Gastroesophageal sphincter (tissue), 4 donors: Measurements from ENCODE around the gene NRL. TPM values are rescaled to one million over a fixed set of nuclear protein-coding genes. Genes with fewer than 3 reads are reported as not detected.

Experiments used
- ATAC-seq: fragments of 150-250 bp; one replicate; pipeline ENCODE4 v1.9.1; 2016; ENCODE audit warnings: mild to moderate bottlenecking, moderate library complexity
- H3K27ac ChIP-seq, 4 donors: fragments of 200-600 bp; sonication (generic) in 3 of 4; 1 replicate in 3 of 4; 2 replicates in 1 of 4; pipeline ENCODE4 v1.5.1; 2016 to 2019
- H3K27me3 ChIP-seq: fragments of 200-600 bp; sonication (generic); one replicate; pipeline ENCODE4 v1.5.1; 2019
- H3K36me3 ChIP-seq, 2 donors: fragments of 200-600 bp; sonication (generic); one replicate each; pipeline ENCODE4 v1.5.1; 2019; ENCODE audit warnings: control low read depth in 1 of 2
- H3K4me1 ChIP-seq, 3 donors: fragments of 200-600 bp; sonication (generic); 1 replicate in 2 of 3; 2 replicates in 1 of 3; pipeline ENCODE4 v1.5.1; 2016 to 2019; ENCODE audit warnings: control low read depth in 2 of 3
- H3K4me3 ChIP-seq, 2 donors: fragments of 200-600 bp; sonication (generic); one replicate each; pipeline ENCODE4 v1.5.1; 2019; ENCODE audit warnings: mild to moderate bottlenecking in 1 of 2, moderate library complexity in 1 of 2
- H3K9me3 ChIP-seq, 3 donors: fragments of 200-600 bp; sonication (generic); one replicate each; pipeline ENCODE4 v1.5.1; 2017 to 2019; ENCODE audit warnings: control low read depth in 2 of 3
- EP300 ChIP-seq: sonication (generic); formaldehyde crosslinking; IDR thresholded peaks from one replicate; pipeline ENCODE4 v1.6.1; 2017; ENCODE audit warnings: antibody characterized with exemption, mild to moderate bottlenecking
- POLR2A ChIP-seq, 2 donors: fragments of 450-650 bp; IDR thresholded peaks; one replicate each; pipeline ENCODE4 v1.6.1; 2017; ENCODE audit warnings: antibody characterized with exemption in 2 of 2, mild to moderate bottlenecking in 2 of 2, moderate library complexity in 1 of 2
- POLR2AphosphoS5 ChIP-seq: sonication (generic); formaldehyde crosslinking; IDR thresholded peaks from one replicate; pipeline ENCODE4 v1.6.1; 2017; ENCODE audit warnings: antibody characterized with exemption
- WGBS, 2 donors: methylation state at CpG; one replicate each; pipeline ENCODE4 v1.1.5; 2018; ENCODE audit warnings: low coverage in 1 of 2; 5-methylcytosine and 5-hydroxymethylcytosine counted together
- total RNA-seq, 4 donors: library from RNA; depleted of rRNA; stranded (reverse); fragments of >200 nt; gene quantifications; one replicate each; pipeline ENCODE4 v1.1.0, GENCODE V29; 2016
- TF ChIP-seq, protein P1 (sequence below), 4 experiments: fragments of 200-600 bp in 2 of 4; fragments of 450-650 bp in 2 of 4; sonication (generic) in 1 of 4; IDR thresholded peaks; one replicate each; pipeline ENCODE4 v1.5.1; 2017 to 2019; ENCODE audit warnings: antibody characterized with exemption in 4 of 4, mild to moderate bottlenecking in 2 of 4, moderate library complexity in 2 of 4

Gene NRL
- total RNA-seq, 4 donors from 2014 or later, result 0.81 to 10.4 (median 5.0) TPM; not detected in 1

DNA sequence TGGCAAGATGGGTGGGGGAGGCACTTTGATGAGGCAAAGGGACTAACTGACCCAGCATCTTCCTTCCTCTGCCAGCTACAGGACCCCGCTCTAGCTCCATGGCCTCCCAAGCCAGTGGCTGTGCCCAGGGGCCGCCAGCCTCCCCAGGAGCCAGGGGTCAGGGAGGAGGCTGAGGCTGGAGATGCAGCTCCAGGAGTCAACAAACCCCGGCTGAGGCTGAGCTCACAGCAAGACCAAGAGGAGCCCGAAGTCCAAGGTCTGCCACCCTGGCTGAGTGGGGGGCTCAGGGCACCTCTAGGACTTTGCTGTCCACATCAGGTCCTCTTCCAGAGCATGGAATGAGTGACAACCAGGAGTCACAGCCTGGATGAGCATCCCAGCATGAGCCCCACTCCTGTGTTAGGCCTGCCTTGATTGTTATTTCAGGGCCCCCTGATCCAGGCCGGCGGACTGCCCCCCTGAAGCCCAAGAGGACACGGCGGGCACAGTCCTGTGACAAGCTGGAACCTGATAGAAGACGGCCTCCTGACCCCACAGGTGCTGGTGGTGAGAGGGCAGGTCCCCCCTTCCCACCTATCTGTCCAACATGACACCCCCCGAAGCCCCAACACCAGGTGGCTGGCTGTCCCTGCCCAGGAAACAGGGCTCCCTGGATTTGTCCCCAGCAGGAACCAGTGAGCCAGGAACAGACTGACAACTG, 45.9 kb downstream of the NRL start:
- H3K4me1 ChIP-seq, result peaks cover 0 to 21% (median 0%) of the 10 kb centered on the region in 3 donors
- H3K27ac ChIP-seq, result no peak overlapping the region
- TF ChIP-seq, protein P1, sequence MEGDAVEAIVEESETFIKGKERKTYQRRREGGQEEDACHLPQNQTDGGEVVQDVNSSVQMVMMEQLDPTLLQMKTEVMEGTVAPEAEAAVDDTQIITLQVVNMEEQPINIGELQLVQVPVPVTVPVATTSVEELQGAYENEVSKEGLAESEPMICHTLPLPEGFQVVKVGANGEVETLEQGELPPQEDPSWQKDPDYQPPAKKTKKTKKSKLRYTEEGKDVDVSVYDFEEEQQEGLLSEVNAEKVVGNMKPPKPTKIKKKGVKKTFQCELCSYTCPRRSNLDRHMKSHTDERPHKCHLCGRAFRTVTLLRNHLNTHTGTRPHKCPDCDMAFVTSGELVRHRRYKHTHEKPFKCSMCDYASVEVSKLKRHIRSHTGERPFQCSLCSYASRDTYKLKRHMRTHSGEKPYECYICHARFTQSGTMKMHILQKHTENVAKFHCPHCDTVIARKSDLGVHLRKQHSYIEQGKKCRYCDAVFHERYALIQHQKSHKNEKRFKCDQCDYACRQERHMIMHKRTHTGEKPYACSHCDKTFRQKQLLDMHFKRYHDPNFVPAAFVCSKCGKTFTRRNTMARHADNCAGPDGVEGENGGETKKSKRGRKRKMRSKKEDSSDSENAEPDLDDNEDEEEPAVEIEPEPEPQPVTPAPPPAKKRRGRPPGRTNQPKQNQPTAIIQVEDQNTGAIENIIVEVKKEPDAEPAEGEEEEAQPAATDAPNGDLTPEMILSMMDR (IDR thresholded peaks at IDR 0.05), result no peak
- TF ChIP-seq POLR2A (IDR thresholded peaks at IDR 0.05) (no peak), POLR2AphosphoS5 (no peak), EP300 (no peak)
- no peak overlapping the region for H3K4me3 ChIP-seq
- peaks cover 28% of the 10 kb centered on the region for H3K27me3 ChIP-seq
- ATAC-seq, result no peak
- no peaks in the 10 kb centered on the region for H3K9me3 ChIP-seq
- no CpG with 5 or more reads among the region's 10 CpGs for WGBS, 2 donors
- no peaks in the 10 kb centered on the region for H3K36me3 ChIP-seq

DNA sequence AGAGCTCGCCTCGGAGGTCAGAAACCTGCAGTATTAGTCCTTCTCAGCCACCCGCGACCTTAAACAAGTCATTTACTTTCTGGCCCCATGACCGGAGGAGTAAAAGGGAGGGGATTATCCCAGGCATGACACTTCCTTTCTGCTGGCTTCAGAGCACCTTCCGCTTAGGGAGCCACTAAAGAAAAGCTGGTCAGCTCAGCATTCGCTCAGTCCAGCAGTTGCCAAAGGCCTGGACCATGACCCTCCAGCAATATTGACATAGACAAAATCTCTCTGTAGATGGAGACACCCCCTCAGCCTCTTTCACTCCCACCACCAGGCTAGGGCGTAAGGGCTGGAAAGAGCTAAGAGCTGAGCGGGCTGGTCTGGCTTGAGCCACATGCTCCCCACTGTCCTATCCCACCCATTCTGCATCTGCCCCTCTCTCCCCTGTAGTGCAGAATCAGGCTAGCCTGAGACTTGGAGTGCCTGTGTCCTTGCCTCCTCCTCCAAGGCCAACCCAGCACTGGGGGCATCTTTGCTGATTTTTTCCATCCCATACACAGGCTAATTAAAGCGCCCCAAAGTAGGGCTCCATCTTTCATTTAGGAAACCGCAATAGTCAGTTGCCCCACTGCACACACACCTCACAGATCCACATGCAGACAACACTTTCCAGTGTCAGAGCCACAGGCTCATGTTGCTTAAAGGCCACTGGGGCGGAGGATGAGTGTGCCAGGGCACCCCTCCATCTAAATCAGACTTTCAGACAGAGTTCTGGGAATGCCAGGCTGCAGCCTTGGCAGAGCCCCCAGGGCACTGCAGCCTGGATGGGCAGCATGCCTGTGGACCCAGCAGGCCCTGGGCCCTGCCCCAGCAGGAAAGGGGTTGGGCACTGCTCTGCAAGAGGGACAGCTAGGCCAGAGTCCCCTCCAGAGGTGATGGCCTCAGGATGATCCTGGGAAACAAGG, 47.3 kb downstream of the NRL start:
- no peak overlapping the region for H3K27ac ChIP-seq
- H3K36me3 ChIP-seq, result no peaks in the 10 kb centered on the region
- H3K4me3 ChIP-seq, result no peak overlapping the region
- H3K4me1 ChIP-seq, result peaks cover 0 to 13% (median 0%) of the 10 kb centered on the region in 3 donors
- 76 to 86% methylated on average over 6 to 8 of the region's 12 CpGs for WGBS, 2 donors
- TF ChIP-seq POLR2A (IDR thresholded peaks at IDR 0.05) (no peak), POLR2AphosphoS5 (no peak), EP300 (no peak)
- TF ChIP-seq, protein P1 (IDR thresholded peaks at IDR 0.05), result no peak
- H3K9me3 ChIP-seq, result no peaks in the 10 kb centered on the region
- no peak for ATAC-seq
- H3K27me3 ChIP-seq, result peaks cover 14% of the 10 kb centered on the region

DNA sequence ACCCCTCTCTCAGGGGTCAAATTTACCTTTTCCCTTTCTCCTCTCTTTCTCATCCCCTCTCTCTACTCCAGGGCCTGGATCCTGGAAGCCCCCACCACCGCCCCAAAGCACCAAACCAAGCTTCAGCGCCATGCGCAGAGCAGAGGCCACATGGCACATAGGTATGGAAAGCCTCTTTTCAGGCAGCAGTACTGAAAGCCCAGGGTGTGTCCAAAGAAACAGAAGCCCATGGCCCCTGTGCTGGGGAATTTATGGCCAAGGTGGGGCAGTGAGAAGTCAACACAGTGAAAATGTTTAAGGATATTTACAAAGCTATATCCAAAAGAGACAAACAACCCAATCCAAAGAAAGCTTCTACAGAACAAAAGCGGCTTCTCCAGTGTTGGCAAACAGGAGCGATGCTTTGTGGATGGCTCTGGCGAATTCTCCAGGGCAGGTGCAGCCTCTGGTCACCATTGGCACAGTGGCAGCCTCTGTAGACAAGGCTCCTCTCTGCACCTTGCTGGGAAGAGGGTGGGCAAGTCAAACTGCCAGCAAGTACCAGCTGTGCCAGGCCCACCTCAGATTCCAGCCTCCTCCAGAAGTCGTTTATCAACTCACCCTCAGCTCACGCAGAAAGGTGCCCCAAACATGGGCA, 48.1 kb downstream of the NRL start:
- WGBS, 2 donors, result 90% methylated on average over 5 of the region's 8 CpGs; no CpG with 5 or more reads in 1 of the 2 donors
- Histone ChIP-seq H3K4me3 (no peak overlapping the region), H3K27me3 (peaks cover 7% of the 10 kb centered on the region), H3K36me3 (no peaks in the 10 kb centered on the region), H3K27ac (no peak overlapping the region), H3K4me1 (peaks cover 0 to 5% (median 0%) of the 10 kb centered on the region in 3 donors), H3K9me3 (no peaks in the 10 kb centered on the region)
- ATAC-seq, result no peak
- TF ChIP-seq, protein P1 (IDR thresholded peaks at IDR 0.05), result no peak
- TF ChIP-seq POLR2A (IDR thresholded peaks at IDR 0.05) (no peak), POLR2AphosphoS5 (no peak)

DNA sequence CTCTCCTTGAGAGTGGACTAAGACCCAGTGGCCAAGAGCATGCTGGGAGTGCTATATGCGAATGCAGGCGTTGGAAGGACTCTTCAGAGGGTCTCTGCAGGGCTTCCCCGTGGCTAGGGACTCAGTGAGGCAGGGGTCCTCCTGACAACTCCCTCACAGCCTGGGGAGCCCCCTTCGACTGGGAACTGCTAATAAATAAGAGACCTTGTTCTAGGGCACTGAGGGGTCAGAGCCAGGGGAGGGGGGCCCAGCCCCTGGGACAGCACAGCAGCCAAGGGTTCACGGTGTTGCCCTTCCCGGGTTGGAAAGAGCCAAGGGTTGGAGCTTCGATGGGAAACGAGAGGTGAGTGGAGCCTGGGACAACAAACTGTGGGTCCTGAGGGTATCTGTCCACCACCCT, 49.3 kb downstream of the NRL start:
- no peak for ATAC-seq
- Histone ChIP-seq H3K27me3 (no peaks in the 10 kb centered on the region), H3K9me3 (no peaks in the 10 kb centered on the region), H3K27ac (no peak overlapping the region), H3K4me1 (no peaks in the 10 kb centered on the region), H3K36me3 (no peaks in the 10 kb centered on the region), H3K4me3 (no peak overlapping the region)
- 59 to 78% methylated on average over 4 to 5 of the region's 8 CpGs for WGBS, 2 donors
- TF ChIP-seq POLR2AphosphoS5, result no peak
- TF ChIP-seq, protein P1 (IDR thresholded peaks at IDR 0.05), result no peak
